Measurements from ENCODE around the gene GJD2. TPM values are rescaled to one million over a fixed set of nuclear protein-coding genes. Genes with fewer than 3 reads are reported as not detected.

GJD2 gene
- total RNA-seq, 2 experiments from 2014 or later = not detected

DNA sequence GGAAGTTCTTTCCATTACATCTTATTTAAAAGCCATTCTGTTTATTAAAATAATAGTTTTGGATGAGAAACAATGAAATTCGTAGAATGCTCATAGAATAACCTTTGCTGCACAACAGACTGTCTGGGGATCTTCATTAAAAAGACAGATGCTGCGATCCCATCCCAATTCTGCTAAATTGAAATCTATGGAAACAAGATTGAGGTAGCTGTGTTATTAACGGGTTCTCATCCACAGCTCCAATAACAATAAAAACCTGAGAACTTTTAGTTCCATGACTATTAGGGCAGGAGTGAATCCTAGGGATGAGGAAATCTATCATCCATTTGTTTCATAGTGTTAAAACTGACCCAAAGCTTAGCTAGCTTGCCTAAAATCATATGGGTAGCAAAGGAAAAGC, 2.5 kb upstream of the GJD2 start:
- Mint-ChIP-seq H3K4me3 (no peak overlapping the region), H3K27me3 (peaks cover 39% of the 10 kb centered on the region), H3K9me3 (no peaks in the 10 kb centered on the region), H3K36me3 (ENCODE audit: low read depth) (no peaks in the 10 kb centered on the region), H3K27ac (no peak overlapping the region), H3K4me1 (ENCODE audit: low read depth) (no peaks in the 10 kb centered on the region)
- CTCF ChIA-PET = no interaction called here
- no peak for TF ChIP-seq CTCF (IDR thresholded peaks at IDR 0.05)
- intact Hi-C loops (cut with micrococcal nuclease) = no loop called here
- DNase-seq (no peak), ATAC-seq (no peak)
- POLR2A ChIA-PET = no interaction called here

GRCh38 chr15:34755419-34755773, 598 bp upstream of the GJD2 start:
- TF ChIP-seq CTCF (IDR thresholded peaks at IDR 0.05) = no peak
- intact Hi-C loops (cut with micrococcal nuclease) = no loop called here
- no peaks in the 10 kb centered on the region for H3K4me1 Mint-ChIP-seq (ENCODE audit: low read depth)
- H3K36me3 Mint-ChIP-seq (ENCODE audit: low read depth) = no peaks in the 10 kb centered on the region
- H3K27ac Mint-ChIP-seq = no peak overlapping the region
- H3K4me3 Mint-ChIP-seq = no peak overlapping the region
- ChIA-PET CTCF (no interaction called here), POLR2A (no interaction called here)
- no peaks in the 10 kb centered on the region for H3K9me3 Mint-ChIP-seq
- DNase-seq (no peak), ATAC-seq (no peak)
- H3K27me3 Mint-ChIP-seq = peaks cover 43% of the 10 kb centered on the region

DNA sequence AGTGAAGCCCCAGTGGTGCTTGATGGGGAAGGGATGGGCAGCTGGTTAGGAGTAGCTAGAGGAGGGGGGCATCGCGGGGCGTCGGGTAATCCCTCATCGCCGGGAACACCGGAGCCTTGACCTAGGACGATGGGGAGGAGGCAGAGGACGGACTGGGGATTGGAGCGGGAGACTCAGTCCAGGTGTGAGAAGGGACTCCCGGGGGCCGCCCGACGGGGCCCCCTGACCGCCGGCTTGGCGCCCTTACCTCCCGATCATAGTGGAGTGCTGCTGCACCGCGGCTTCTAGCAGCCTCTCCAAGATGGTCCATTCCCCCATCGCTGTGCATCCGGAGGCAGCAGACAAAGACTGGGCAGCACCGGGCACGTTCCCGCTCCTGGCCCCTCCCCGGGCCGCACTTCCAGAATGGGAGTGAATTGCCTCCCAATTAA, 612 bp downstream of the GJD2 start:
- H3K4me3 Mint-ChIP-seq = no peak overlapping the region

DNA sequence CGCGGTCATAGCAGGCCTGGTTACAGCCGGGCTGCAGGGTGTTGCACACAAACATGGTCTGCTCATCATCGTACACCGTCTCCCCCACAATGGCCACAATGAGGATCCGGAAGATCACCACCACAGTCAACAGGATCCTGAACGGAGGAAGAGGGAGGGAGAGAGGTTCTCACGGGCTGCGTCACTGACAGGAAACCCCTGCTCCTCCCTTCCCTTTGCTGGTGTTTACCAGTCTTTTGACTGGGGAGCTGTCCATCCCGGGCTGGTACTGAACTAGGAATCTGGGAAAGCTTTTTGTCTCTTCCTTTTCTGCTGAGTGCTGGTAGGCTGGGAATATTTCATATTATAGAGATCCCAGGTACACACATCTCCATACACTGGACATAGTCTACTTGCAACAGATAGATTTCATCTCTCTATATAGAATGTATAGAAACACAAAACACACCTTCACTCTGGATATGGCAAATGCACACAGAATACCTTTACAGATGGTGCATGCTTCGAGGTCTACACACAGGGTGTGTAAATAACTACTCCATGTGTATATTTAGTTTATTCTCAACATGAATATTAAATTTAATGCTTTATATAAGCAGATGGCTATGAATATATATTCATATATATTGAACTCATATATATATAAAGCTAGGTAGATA, 1.4 kb downstream of the GJD2 start:
- DNase-seq = no peak
- ChIA-PET CTCF (no interaction called here), POLR2A (no interaction called here)
- TF ChIP-seq CTCF (IDR thresholded peaks at IDR 0.05) = no peak
- intact Hi-C loops (cut with micrococcal nuclease) = no loop called here
- no peaks in the 10 kb centered on the region for H3K36me3 Mint-ChIP-seq (ENCODE audit: low read depth)
- peaks cover 36% of the 10 kb centered on the region for H3K27me3 Mint-ChIP-seq
- no peak overlapping the region for H3K4me3 Mint-ChIP-seq
- no peak overlapping the region for H3K27ac Mint-ChIP-seq
- ATAC-seq = no peak
- H3K4me1 Mint-ChIP-seq (ENCODE audit: low read depth) = no peaks in the 10 kb centered on the region
- H3K9me3 Mint-ChIP-seq = no peaks in the 10 kb centered on the region

More for the DNA sequence above, 612 bp downstream of the GJD2 start:
- ATAC-seq = no peak
- H3K9me3 Mint-ChIP-seq = no peaks in the 10 kb centered on the region
- CTCF ChIA-PET = no interaction called here
- no peak for DNase-seq
- TF ChIP-seq CTCF (IDR thresholded peaks at IDR 0.05) = no peak
- H3K27ac Mint-ChIP-seq = no peak overlapping the region
- H3K27me3 Mint-ChIP-seq = peaks cover 40% of the 10 kb centered on the region
- H3K36me3 Mint-ChIP-seq (ENCODE audit: low read depth) = no peaks in the 10 kb centered on the region
- H3K4me1 Mint-ChIP-seq (ENCODE audit: low read depth) = no peaks in the 10 kb centered on the region
- POLR2A ChIA-PET = no interaction called here
- intact Hi-C loops (cut with micrococcal nuclease) = no loop called here

GRCh38 chr15:34749691-34750090, 5.1 kb downstream of the GJD2 start:
- no peaks in the 10 kb centered on the region for H3K4me1 Mint-ChIP-seq (ENCODE audit: low read depth)
- H3K4me3 Mint-ChIP-seq = no peak overlapping the region
- DNase-seq = no peak
- ChIA-PET POLR2A (no interaction called here), CTCF (no interaction called here)
- intact Hi-C loops (cut with micrococcal nuclease) = no loop called here
- H3K36me3 Mint-ChIP-seq (ENCODE audit: low read depth) = no peaks in the 10 kb centered on the region
- TF ChIP-seq CTCF (IDR thresholded peaks at IDR 0.05) = no peak
- no peak for ATAC-seq
- no peak overlapping the region for H3K27ac Mint-ChIP-seq
- no peaks in the 10 kb centered on the region for H3K9me3 Mint-ChIP-seq
- H3K27me3 Mint-ChIP-seq = peaks cover 21% of the 10 kb centered on the region
